HAP-1 (cell line): ENCODE measurements around the gene MCF2L.

Experiments
- DNase-seq, 2 experiments: peaks; one replicate each; pipeline ENCODE4 v3.0.0-alpha.2; 2016 to 2020; ENCODE audit warnings: low spot score in 2 of 2
- H3K27me3 ChIP-seq: fragments of 250-450 bp; sonication (Bioruptor Pico); 2 replicates; pipeline ENCODE4 v1.5.1; 2020; ENCODE audit warnings: low read depth, mild to moderate bottlenecking, moderate library complexity
- H3K36me3 ChIP-seq: fragments of 250-450 bp; sonication (Bioruptor Pico); replicated peaks from 2 replicates; pipeline ENCODE4 v1.5.1; 2020; ENCODE audit warnings: mild to moderate bottlenecking
- H3K4me1 ChIP-seq: fragments of 250-450 bp; sonication (Bioruptor Pico); 2 replicates; pipeline ENCODE4 v1.5.1; 2020; ENCODE audit warnings: mild to moderate bottlenecking
- H3K4me3 ChIP-seq: fragments of 250-450 bp; sonication (Bioruptor Pico); 2 replicates; pipeline ENCODE4 v1.5.1; 2020; ENCODE audit warnings: mild to moderate bottlenecking, moderate library complexity
- H3K9me3 ChIP-seq: fragments of 250-450 bp; sonication (Bioruptor Pico); 2 replicates; pipeline ENCODE4 v1.5.1; 2020; ENCODE audit warnings: mild to moderate bottlenecking, moderate library complexity
- in situ Hi-C: fragments of 300-500 bp; cut with MboI; formaldehyde crosslinking; loops from 3 replicates; pipeline ENCODE4 v1.14.3; 2020; ENCODE audit warnings: low sequenced_read_pairs, inconsistent platforms, mixed read lengths

The MCF2L gene

DNA sequence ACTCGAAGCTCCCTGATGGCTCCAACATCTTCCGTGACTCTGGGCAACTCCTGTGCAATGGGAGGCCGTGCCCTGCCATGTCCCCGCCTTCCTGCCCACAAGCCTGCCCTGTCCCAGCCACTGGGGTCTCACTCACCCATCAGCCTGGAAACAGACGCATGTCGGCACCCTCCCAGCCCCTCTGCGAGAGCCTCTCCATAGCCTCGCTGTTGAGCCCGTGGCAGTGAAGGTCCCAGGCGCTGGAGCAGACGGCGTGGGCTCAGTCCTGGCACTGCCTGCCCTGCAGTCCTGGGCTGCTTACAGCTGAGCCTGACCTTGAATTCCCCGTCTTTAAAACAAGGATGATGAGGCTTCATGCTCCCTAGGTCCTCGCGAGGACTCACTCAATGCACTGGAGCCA, 37.0 kb downstream of the MCF2L start:
- H3K4me1 ChIP-seq = no peaks in the 10 kb centered on the region; the same call in 1 of the 2 replicates
- H3K36me3 ChIP-seq = no peaks in the 10 kb centered on the region
- H3K9me3 ChIP-seq = no peaks in the 10 kb centered on the region
- no peak overlapping the region for H3K4me3 ChIP-seq
- H3K27me3 ChIP-seq = no peaks in the 10 kb centered on the region
- DNase-seq = no peak
- in situ Hi-C loops = no loop called here

DNA sequence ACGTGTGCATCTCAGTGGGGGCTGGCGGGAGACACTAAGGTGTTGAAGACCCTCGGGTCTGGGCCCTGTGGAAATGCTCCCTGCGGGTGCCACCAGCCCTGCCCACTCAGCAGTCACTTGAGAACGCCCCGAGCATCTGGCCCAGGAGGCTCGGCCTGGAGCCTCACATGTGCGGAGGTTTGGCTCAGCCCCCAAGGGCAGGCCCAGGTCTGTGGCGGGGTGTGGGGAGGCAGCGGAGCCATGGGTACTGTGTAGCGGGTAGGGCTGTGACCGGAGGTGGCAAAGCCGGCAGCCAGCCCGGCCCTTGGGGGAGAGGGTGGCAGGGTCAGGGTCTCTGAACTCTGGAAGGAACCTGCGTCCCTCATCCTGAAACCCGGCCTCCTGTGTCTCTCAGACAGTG, 37.6 kb downstream of the MCF2L start:
- in situ Hi-C loops = no loop called here
- Histone ChIP-seq H3K4me3 (no peak overlapping the region), H3K9me3 (no peaks in the 10 kb centered on the region), H3K27me3 (no peaks in the 10 kb centered on the region), H3K36me3 (no peaks in the 10 kb centered on the region), H3K4me1 (no peaks in the 10 kb centered on the region; the same call in 1 of the 2 replicates)
- DNase-seq = no peak

DNA sequence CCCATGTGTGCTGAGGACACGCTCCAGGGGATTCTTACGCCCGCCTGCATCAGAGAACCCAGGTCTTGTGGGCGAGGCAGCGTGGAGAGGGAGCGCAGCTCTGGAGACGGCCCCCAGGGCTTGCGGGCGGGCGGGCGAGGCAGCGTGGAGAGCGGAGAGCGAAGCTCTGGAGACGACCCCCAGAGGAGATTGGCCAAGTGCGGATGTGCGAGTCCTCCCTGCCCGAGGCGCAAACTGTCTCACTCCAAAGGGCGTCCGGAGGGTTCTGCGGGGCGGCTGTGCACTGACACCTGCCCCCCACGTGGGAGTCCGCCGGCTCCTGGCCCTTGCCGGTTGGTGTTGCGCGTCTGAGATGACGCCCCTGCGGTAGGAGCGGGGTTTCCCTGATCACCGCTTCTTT, 39.8 kb downstream of the MCF2L start:
- H3K4me3 ChIP-seq = no peak overlapping the region
- no peak for DNase-seq
- H3K4me1 ChIP-seq = no peaks in the 10 kb centered on the region
- in situ Hi-C loops = no loop called here
- no peaks in the 10 kb centered on the region for H3K27me3 ChIP-seq
- no peaks in the 10 kb centered on the region for H3K9me3 ChIP-seq
- H3K36me3 ChIP-seq = no peaks in the 10 kb centered on the region

DNA sequence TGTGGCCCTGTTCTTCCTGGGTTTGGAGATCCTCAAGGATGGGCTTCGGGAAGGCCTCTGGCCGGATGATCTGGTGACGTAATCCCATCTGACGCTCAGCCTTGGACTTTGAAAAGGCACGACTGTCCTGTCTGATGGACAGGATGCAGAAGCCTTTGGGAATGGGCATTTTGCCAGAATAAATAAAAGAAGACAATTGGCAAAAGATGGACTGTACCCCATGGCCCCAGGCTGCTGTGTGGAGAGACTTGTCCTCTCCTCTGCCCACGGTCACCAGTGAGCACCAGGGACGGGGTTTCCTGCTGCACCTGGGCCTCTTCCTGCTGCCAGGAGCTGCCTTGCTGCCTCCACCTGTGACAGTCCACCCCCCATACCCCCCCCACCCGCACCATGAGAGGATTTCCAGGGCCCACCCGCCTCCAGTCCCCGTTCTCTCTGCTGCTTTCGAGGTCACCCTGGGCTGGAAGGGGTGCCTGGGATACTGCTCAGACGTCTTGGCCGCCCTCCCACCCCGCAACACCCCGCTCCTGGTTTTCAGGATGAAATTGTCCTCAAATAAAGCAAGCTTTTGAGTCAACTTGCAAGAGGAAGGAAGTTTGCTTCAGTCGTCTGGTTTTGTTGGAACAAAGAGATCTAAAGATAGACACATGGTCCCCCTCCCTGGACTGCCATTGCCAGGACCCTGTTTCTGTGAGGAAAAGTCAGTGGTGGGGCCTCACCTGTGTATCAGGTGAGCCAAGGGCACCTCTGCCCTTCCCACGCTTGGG, 40.9 kb downstream of the MCF2L start:
- Histone ChIP-seq H3K4me3 (no peak overlapping the region), H3K9me3 (no peaks in the 10 kb centered on the region), H3K4me1 (no peaks in the 10 kb centered on the region), H3K27me3 (no peaks in the 10 kb centered on the region; the same call in 1 of the 2 replicates), H3K36me3 (no peaks in the 10 kb centered on the region)
- DNase-seq = no peak
- in situ Hi-C loops = no loop called here

DNA sequence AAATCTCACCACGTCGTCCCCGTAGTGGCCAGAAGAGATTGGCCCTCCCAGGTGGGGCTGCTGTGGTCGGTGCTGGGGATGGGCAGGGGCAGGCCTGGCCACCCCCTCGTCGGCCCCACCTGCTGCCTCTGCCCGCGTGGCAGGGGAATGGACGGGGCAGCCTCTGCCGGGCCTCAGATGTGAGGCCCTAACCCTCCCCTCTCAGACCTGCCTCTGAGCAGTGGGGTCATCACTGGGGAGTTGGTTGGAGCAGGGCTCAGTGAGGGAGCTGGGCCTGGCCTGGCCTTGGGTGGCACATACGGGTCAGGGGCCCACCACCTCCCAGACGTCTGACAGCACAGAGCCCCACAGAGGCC, 41.5 kb downstream of the MCF2L start:
- H3K4me3 ChIP-seq = no peak overlapping the region
- H3K27me3 ChIP-seq = no peaks in the 10 kb centered on the region; the same call in 1 of the 2 replicates
- no peaks in the 10 kb centered on the region for H3K36me3 ChIP-seq
- DNase-seq = no peak
- no peaks in the 10 kb centered on the region for H3K4me1 ChIP-seq
- H3K9me3 ChIP-seq = no peaks in the 10 kb centered on the region
- in situ Hi-C loops = no loop called here

DNA sequence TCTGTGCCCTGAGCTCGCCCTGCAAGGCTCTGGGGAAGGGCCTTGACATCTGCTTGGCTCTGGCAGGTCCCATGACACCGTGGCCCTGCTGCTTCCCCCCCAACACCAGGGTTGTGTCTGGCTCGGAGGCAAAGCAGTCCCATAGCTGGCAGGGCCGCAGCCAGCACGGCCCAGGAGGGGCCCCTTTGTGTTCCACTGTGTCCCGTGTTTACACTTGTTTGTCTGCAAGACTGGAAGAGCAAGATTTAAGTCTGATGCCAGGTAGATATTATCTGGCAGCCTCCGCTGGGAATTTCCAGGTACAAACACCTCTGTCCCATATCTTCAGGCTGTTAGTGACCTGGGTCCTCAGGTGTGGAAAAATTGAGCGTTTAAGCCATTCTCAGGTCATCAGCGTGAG, 44.3 kb downstream of the MCF2L start:
- no peaks in the 10 kb centered on the region for H3K36me3 ChIP-seq
- no peaks in the 10 kb centered on the region for H3K9me3 ChIP-seq
- H3K4me1 ChIP-seq = no peaks in the 10 kb centered on the region
- in situ Hi-C loops = no loop called here
- no peak overlapping the region for H3K4me3 ChIP-seq
- H3K27me3 ChIP-seq = no peaks in the 10 kb centered on the region; the same call in 1 of the 2 replicates
- no peak for DNase-seq

DNA sequence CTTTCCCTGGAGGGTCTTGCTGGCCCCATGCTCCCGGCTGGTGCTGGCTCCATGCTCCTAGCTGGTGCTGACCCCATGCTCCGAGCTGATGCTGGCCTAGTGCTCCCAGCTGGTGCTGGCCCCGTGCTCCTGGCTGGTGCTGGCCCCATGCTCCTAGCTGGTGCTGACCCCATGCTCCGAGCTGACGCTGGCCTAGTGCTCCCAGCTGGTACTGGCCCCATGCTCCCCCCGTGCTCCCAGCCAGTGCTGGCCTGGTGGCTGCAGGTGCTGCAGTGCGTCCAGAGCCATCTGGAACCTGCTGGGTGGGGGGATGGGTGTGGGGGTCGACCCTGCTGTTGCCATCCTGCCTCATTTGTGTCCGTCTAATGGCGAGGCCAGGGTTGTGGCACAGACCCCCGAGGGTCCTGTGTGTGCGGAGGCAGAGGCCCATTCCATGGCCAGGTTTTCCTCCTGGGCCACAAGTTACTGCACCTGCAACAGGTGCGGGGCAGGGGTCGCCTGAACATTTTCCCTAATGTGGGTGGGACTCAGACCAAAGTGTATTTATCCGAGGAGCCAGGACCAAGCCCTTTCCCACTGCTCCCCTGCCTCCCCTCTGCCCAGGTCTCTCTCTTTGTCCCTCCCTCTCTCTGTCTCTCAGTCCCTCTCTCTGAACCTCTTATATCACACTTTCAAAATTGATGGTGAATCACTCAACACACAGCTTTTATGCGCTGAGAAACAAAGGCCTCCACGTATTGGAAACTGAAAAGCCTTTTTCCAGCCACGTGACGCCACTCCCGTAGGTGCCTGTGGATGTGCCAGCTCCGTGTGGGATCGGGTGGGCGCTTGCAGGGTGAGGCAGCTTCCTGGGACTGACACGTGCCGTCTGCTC, 45.1 kb downstream of the MCF2L start:
- in situ Hi-C loops = no loop called here
- no peaks in the 10 kb centered on the region for H3K4me1 ChIP-seq
- no peaks in the 10 kb centered on the region for H3K9me3 ChIP-seq
- H3K4me3 ChIP-seq = no peak overlapping the region
- H3K36me3 ChIP-seq = no peaks in the 10 kb centered on the region
- no peak for DNase-seq
- H3K27me3 ChIP-seq = no peaks in the 10 kb centered on the region; the same call in 1 of the 2 replicates

DNA sequence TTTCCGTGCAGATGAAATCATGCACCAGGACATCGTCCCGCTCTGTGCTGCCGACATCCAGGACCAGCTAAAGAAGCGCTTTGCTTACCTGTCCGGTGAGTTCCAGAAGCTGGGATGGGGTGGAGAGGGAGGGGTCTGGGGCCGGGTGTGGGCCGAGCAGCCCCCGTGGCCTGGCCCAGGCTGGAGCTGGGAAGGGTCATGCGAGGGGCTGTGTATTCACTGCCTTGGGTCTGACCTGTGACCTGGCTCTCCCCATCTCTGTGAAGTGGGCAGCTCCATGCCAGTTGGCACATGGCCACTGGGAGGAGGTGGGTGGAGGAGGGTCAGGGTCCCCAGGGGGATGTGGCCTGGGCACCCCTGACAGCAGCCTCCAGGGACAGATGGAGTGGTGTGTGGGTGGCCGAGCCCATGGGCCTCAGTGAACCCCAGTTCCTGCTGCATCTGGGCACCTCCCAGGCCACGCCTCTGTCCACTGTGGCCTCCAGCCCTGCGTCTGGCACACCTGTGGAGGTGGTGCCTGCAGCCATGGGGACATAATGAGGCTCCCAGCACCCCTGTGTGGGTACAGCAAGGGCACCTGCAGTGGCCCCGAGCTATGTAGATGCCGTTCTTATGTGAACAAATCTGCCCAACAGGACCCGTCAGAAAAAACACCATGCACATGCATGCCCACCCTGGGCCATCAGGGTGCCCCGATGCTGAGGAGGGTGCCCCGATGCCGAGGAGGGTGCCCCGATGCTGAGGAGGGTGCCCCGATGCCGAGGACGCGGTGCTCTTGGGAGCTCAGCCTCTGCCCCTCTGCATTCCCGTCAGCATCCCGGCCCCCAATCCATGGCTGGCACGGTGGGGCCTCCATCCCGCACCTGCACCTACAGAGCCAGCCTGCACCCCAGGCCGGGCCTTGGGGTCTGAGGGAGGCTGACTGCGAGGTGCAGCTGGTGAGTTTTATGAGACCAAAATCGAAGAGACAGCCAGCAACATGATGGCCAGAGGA, 46.0 kb downstream of the MCF2L start:
- Histone ChIP-seq H3K4me1 (no peaks in the 10 kb centered on the region), H3K36me3 (no peaks in the 10 kb centered on the region), H3K4me3 (no peak overlapping the region), H3K9me3 (no peaks in the 10 kb centered on the region), H3K27me3 (no peaks in the 10 kb centered on the region; the same call in 1 of the 2 replicates)
- in situ Hi-C loops = no loop called here
- no peak for DNase-seq

DNA sequence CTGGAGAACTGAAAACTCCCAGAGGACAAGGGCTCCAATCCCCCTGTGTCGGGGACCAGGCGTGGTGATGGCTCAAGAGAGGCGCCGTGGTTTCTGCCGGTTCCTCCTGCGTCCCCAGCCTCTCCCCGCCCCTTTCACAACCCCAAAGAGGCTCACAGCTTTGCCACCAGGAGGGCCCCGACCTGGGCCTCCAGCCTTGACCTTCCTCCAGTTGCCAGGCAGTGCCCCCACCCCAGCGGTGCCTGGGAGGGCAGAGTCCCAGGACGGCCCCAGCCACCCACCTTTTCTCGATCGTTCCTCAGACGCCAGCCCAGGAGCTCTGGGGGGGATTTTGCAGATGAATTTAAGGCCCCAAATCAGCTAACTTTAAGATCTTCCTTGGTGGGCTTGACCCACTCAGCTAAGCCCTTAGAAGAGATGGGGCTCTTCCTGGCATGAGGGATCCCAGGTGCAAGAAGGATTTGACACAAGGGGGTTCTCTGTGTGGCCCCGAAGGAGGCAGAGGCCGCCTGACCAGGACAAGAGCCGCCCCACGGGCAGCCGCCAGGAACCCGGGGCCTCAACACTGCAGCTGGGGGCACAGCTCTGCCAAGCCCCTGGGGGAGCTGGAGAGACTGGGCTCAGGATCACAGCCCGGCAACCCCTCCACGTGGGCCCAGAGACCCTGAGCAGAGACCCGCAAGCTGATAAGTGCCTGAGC, 47.0 kb downstream of the MCF2L start:
- DNase-seq = no peak
- in situ Hi-C loops = no loop called here
- no peaks in the 10 kb centered on the region for H3K9me3 ChIP-seq
- no peak overlapping the region for H3K4me3 ChIP-seq
- H3K4me1 ChIP-seq = no peaks in the 10 kb centered on the region
- H3K36me3 ChIP-seq = no peaks in the 10 kb centered on the region
- no peaks in the 10 kb centered on the region; the same call in 1 of the 2 replicates for H3K27me3 ChIP-seq

DNA sequence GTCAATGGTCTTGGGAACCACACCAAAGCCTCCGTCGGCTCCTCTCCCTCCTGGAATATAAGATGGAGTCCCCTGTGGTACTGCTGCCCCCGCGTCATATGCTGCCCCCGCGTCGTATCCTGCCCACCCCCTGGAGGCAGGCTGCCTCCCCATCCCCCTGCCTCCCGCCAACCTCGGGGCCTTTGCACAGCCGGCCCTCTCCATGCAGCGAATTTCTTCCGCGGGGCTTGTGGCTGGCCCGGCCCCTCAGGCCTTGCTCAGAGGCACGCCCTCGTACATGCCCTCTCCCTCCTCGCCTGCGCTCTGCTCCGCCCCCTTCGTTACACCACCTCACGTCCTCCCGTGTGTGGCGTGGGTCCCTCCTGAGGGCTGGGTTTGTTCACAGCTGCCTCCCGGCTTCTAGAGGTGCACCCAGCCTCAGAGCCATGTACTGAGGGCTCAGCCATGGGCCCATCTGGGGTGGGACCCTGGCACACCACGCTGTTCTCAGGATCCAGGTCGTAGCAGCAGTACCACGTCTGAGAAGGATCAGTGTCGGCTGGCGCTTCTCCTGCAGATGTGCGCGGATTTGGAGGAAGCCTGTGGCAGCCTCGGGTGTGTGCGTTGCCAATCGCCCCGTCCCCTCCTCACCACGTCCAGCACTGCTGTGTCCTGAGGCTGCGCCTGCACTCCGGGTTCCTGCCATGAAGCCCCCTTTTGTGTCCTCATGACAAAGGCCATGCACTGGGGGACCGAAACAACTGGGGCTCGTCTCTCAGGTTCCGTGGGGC, 47.7 kb downstream of the MCF2L start:
- no peaks in the 10 kb centered on the region for H3K36me3 ChIP-seq
- DNase-seq = no peak
- in situ Hi-C loops = no loop called here
- no peak overlapping the region for H3K4me3 ChIP-seq
- H3K27me3 ChIP-seq = no peaks in the 10 kb centered on the region; the same call in 1 of the 2 replicates
- no peaks in the 10 kb centered on the region for H3K4me1 ChIP-seq
- H3K9me3 ChIP-seq = no peaks in the 10 kb centered on the region

DNA sequence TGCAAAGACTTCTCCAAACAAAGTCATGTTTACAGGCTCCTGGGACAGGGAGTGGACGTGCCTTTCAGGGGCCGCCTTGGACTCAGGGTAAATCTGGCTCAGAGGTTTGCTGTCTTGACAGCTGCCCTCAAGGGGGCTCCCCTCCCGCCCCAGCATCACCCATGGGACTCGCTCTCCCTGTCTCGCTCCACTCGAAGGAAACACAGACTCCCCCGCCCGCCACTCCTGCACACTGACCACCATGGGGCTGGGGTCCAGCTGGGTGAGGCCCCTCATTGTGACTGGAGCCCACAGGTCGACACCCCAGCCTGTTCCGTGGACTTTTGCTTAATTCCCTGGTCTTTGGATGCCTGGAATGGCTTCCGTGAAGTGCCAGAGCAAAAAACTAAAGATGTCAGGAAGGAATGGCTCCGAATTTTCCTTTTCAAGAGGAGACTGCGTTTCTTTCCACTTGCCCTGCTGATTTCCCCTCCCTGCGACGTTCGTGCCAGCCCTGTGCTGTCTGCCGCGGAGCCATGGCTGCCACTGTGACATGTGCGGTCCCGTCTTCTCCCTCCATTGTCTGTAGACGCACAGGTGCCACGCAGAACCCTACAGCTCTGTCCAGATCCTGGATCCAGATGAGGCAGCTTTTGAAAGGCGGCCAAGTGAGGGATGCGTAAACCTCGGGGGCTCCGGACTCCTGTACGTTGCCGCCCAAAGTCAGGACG, 48.6 kb downstream of the MCF2L start:
- H3K27me3 ChIP-seq = peaks cover 3% of the 10 kb centered on the region
- no peak for DNase-seq
- no peak overlapping the region for H3K4me3 ChIP-seq
- H3K4me1 ChIP-seq = peaks cover 4% of the 10 kb centered on the region
- H3K36me3 ChIP-seq = no peaks in the 10 kb centered on the region
- in situ Hi-C loops = no loop called here
- no peaks in the 10 kb centered on the region for H3K9me3 ChIP-seq
